HG03520 (cell line): ENCODE measurements around the gene EFL1.
A peak's percentile ranks its signal among the peaks of the same experiment; 100 is the strongest.

Source experiments
- ATAC-seq: cut with Tn5 transposase; IDR thresholded peaks from one replicate; pipeline ENCODE4 v1.9.1; 2021; ENCODE audit warnings: mild to moderate bottlenecking, moderate library complexity; ENCODE audit not compliant: unreplicated experiment

EFL1 gene

DNA sequence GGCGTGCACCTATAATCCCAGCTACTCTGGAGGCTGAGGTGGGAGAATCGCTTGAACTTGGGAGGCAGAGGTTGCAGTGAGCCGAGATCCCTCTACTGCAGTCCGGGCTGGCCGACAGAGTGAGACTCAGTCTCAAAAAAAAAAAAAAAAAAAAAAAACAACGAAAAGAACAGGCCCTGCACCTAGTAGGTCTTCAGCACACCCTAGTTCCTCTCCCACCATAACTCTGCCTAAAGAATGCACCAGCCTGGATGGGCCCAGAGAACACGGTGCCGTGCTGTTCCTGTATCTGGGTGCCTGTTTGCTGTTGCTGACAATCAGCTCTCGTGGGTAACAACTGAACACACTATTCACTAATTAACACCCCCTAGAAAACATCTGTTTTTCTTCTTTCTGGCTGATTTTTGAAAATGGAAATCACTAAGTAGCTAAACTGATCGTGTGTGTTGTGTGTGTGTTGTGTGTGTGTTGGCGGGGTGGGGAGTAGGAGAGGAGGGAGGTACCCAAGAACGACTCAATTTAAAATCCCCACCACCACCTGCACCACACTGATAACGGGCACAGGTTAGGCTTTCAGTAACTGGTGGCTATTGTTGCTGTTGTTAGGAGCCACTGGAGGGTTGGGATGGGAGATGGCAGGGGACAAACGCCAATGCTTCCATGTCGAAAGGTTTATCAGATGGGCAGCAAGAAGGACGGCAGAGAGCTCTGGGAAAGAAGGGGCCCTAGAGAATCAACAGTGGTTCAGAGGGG lies 176.1 kb downstream of the EFL1 start:
- no peak for ATAC-seq

DNA sequence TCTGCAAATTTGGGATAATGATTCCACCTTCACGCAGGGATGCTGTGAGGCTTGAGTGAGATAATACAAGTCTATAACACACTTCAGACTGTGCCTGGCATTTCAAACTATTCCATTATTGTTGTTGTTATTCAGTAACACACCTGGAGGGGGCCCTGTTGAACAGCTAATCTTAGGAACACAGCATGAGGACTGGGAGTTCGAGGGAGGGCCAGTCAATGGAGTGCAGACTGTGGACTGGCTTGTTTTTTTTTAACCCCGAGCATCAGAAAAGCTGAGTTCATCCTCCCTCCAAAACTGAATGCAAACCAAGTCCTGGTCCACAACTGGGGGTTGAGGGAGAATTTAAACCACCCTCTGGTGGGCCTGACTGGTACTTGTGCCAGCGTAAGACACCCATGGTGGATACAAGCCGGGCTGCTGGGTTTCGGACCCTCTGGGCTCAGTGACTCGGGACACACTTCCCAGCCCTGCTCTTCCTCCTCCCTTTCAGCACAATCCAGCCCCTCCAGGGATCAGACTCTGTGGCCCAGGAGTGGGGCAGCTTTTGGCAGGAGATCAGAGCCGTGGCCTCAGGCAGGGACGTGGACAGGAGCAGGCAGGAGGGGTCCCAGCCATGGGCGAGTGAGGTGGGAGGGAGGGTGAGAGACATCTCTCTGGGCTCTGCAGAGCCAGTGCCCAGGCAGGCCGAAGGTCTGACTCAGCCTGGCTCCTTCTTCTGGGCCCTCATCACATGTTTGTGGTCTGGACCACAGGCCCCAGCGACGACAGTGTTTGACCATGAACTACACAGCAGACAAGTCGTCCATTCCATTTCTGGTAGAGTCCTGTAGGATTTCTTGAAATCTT lies 180.4 kb downstream of the EFL1 start:
- peak; percentile 64 for ATAC-seq

DNA sequence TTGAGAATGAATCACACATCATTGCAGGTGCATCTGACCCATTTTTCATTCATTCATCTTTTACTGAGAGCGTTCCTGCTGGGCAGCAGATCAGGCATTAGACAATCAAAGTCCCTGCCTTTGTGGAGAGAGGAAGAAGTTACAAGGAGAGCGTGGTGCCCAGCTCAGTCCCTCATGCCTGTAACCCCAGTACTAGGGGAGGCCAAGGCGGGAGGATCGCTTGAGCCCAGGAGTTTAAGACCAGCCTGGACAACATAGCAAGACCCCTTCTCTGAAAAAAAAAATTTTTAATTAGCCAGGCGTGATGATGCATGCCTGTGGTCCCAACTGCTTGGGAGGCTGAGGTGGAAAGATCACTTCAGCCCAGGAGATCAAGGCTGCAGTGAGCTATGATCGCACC lies 181.8 kb downstream of the EFL1 start:
- no peak for ATAC-seq
